ENCODE data around the gene DNHD1. TPM values are rescaled to one million over a fixed set of nuclear protein-coding genes. Genes with fewer than 3 reads are reported as not detected.

DNHD1 gene
- total RNA-seq, 1 experiment from 2014 or later: 10.6 TPM

DNA sequence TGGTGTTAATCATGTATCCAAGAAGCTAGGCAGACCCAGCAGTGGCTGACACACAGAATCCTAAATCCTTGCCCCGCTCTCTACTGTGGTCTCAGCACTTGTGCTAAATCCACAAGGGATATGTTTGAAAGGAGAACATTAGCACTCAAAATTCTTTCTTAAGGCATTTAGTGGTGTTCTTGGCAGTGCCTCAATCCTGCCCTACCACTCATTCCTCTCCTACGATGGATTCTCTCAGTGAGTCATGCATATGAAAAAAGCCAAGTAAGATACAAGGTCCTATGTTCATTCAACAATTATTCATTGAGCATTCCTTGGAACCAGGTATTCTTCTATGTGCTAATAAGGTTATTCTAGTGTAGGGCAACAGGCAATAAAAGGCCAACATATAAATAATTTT, 75.1 kb downstream of the DNHD1 start:
- H3K27ac ChIP-seq (ENCODE audit: low read length): no peak overlapping the region
- CTCF ChIA-PET: no interaction called here

DNA sequence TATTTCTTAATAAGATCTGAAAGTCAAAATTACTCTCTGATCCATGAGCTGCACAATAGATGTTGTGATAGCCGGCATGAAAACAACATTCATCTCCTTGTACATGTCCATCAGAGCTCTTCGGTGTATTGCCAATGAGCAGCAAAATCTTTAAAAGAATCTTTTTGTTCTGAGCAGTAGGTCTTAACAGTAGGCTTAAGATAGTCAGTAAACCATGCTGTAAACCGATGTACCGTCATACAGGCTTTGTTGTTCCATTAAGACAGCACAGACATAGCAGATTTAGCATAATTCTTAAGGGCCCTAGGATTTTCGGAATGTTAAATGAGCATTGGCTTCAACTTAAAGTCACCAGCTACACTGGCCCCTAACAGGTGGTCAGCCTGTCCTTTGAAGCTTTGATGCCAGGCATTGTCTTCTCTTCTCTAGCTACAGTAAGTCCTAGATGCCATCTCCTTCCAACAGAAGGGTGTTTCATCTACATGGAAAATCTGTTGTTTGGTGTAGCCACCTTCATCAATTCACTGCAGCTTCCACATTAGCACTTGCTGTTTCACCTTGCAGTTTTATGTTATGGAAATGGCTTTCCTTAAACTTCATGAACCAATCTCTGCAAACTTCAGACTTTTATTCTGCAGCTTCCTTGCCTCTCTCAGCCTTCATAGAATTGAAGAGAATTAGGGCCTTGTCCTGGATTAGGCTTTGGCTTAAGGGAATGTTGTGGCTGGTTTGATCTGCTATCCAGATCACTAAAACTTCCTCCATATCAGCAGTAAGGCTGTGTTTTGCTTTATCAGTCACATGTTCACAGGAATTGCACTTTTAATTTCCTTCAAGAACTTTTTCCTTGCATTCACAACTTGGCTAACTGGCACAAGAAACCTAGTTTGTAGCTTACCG, 78.0 kb downstream of the DNHD1 start:
- Histone ChIP-seq H3K4me3 (ENCODE audit: low read depth in 2 of 2, low read length in 2 of 2) (no peak overlapping the region), H3K9me3 (ENCODE audit: control insufficient read depth, insufficient read depth, low read depth, low read length) (no peaks in the 10 kb centered on the region), H3K27ac (ENCODE audit: low read length) (no peak overlapping the region), H3K4me1 (ENCODE audit: control insufficient read depth, insufficient read depth, low read length) (no peaks in the 10 kb centered on the region), H3K36me3 (ENCODE audit: control insufficient read depth, insufficient read depth, low read length) (no peaks in the 10 kb centered on the region), H3K27me3 (ENCODE audit: control insufficient read depth, insufficient read depth, low read length) (no peaks in the 10 kb centered on the region)
- ATAC-seq (no peak), DNase-seq (ENCODE audit: low read depth, low spot score) (no peak)
- intact Hi-C loops (cut with micrococcal nuclease; ENCODE audit: unreplicated experiment) (no loop called here), in situ Hi-C loops (cut with HindIII; ENCODE audit: low pct_unique_long_range_greater_than_20kb, low sequenced_read_pairs) (no loop called here)
- ChIA-PET CTCF (no interaction called here), POLR2A (no interaction called here)
- TF ChIP-seq, protein P1, sequence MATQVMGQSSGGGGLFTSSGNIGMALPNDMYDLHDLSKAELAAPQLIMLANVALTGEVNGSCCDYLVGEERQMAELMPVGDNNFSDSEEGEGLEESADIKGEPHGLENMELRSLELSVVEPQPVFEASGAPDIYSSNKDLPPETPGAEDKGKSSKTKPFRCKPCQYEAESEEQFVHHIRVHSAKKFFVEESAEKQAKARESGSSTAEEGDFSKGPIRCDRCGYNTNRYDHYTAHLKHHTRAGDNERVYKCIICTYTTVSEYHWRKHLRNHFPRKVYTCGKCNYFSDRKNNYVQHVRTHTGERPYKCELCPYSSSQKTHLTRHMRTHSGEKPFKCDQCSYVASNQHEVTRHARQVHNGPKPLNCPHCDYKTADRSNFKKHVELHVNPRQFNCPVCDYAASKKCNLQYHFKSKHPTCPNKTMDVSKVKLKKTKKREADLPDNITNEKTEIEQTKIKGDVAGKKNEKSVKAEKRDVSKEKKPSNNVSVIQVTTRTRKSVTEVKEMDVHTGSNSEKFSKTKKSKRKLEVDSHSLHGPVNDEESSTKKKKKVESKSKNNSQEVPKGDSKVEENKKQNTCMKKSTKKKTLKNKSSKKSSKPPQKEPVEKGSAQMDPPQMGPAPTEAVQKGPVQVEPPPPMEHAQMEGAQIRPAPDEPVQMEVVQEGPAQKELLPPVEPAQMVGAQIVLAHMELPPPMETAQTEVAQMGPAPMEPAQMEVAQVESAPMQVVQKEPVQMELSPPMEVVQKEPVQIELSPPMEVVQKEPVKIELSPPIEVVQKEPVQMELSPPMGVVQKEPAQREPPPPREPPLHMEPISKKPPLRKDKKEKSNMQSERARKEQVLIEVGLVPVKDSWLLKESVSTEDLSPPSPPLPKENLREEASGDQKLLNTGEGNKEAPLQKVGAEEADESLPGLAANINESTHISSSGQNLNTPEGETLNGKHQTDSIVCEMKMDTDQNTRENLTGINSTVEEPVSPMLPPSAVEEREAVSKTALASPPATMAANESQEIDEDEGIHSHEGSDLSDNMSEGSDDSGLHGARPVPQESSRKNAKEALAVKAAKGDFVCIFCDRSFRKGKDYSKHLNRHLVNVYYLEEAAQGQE (IDR thresholded peaks at IDR 0.05; ENCODE audit: insufficient read depth in 1 of 2, low read depth in 2 of 2, low read length in 1 of 2): no peak
- TF ChIP-seq TCF7L2 (IDR thresholded peaks at IDR 0.05; ENCODE audit: low read depth, low read length) (no peak), POLR2AphosphoS5 (IDR thresholded peaks at IDR 0.05; ENCODE audit: low read depth, low read length) (no peak), SIN3A (IDR thresholded peaks at IDR 0.05; ENCODE audit: borderline replicate concordance, insufficient read depth, low read depth, low read length) (no peak)
- TF ChIP-seq, protein P2, sequence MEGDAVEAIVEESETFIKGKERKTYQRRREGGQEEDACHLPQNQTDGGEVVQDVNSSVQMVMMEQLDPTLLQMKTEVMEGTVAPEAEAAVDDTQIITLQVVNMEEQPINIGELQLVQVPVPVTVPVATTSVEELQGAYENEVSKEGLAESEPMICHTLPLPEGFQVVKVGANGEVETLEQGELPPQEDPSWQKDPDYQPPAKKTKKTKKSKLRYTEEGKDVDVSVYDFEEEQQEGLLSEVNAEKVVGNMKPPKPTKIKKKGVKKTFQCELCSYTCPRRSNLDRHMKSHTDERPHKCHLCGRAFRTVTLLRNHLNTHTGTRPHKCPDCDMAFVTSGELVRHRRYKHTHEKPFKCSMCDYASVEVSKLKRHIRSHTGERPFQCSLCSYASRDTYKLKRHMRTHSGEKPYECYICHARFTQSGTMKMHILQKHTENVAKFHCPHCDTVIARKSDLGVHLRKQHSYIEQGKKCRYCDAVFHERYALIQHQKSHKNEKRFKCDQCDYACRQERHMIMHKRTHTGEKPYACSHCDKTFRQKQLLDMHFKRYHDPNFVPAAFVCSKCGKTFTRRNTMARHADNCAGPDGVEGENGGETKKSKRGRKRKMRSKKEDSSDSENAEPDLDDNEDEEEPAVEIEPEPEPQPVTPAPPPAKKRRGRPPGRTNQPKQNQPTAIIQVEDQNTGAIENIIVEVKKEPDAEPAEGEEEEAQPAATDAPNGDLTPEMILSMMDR (IDR thresholded peaks at IDR 0.05): no peak
- no TSS peak for BruUV-seq (replicated peaks)

More for the DNA sequence above, 75.1 kb downstream of the DNHD1 start:
- TF ChIP-seq SIN3A (IDR thresholded peaks at IDR 0.05; ENCODE audit: borderline replicate concordance, insufficient read depth, low read depth, low read length) (no peak), POLR2AphosphoS5 (IDR thresholded peaks at IDR 0.05; ENCODE audit: low read depth, low read length) (no peak)
- TF ChIP-seq, protein P1 (IDR thresholded peaks at IDR 0.05; ENCODE audit: insufficient read depth in 1 of 2, low read depth in 2 of 2, low read length in 1 of 2): no peak
- Histone ChIP-seq H3K4me3 (ENCODE audit: low read depth in 2 of 2, low read length in 2 of 2) (no peak overlapping the region), H3K36me3 (ENCODE audit: control insufficient read depth, insufficient read depth, low read length) (no peaks in the 10 kb centered on the region), H3K27me3 (ENCODE audit: control insufficient read depth, insufficient read depth, low read length) (no peaks in the 10 kb centered on the region), H3K4me1 (ENCODE audit: control insufficient read depth, insufficient read depth, low read length) (no peaks in the 10 kb centered on the region), H3K9me3 (ENCODE audit: control insufficient read depth, insufficient read depth, low read depth, low read length) (no peaks in the 10 kb centered on the region)
- ATAC-seq: no peak
- DNase-seq (ENCODE audit: low read depth, low spot score): no peak
- in situ Hi-C loops (cut with HindIII; ENCODE audit: low pct_unique_long_range_greater_than_20kb, low sequenced_read_pairs): no loop called here
- intact Hi-C loops (cut with micrococcal nuclease; ENCODE audit: unreplicated experiment): no loop called here
- POLR2A ChIA-PET: no interaction called here
- TSS peak; percentile 23 for BruUV-seq (replicated peaks)

Measured in Panc1 (cell line).